A673 (cell line): ENCODE data around the gene LENEP. TPM values are rescaled to one million over a fixed set of nuclear protein-coding genes. Genes with fewer than 3 reads are reported as not detected.
A peak's percentile ranks its signal among the peaks of the same experiment; 100 is the strongest.

Experiments used
- BruUV-seq: library from RNA; stranded (reverse); fragments of 400-500 nt; replicated peaks from 2 replicates; lab custom pipeline; 2021; lab: Mats Ljungman, UMichigan
- CTCF ChIA-PET: fragments of 300-600 bp; sonication (Branson Sonifier 250); formaldehyde crosslinking; loops from one replicate; lab custom pipeline; 2022; ENCODE audit warnings: antibody characterized with exemption; lab: Charles Lee
- POLR2A ChIA-PET: fragments of 300-600 bp; sonication (Branson Sonifier 250); formaldehyde crosslinking; loops from one replicate; lab custom pipeline; 2022; ENCODE audit warnings: antibody characterized with exemption; ENCODE audit not compliant: low non-redundant PET; lab: Charles Lee
- DNase-seq: peaks from one replicate; pipeline ENCODE4 v3.0.0-alpha.2; 2015; ENCODE audit warnings: low spot score
- H3K27ac ChIP-seq: fragments of 200-600 bp; sonication (generic); 2 replicates; pipeline ENCODE4 v1.5.1; 2016; ENCODE audit warnings: mixed run types, low read depth, mild to moderate bottlenecking, mixed read lengths, antibody characterized with exemption, low read length; ENCODE audit not compliant: poor library complexity, severe bottlenecking
- H3K27me3 ChIP-seq: fragments of 200-600 bp; sonication (generic); replicated peaks from 2 replicates; pipeline ENCODE4 v1.6.1; 2017; ENCODE audit warnings: mixed run types, low read depth, mild to moderate bottlenecking, mixed read lengths, antibody characterized with exemption, low read length; ENCODE audit not compliant: insufficient read depth, poor library complexity
- H3K36me3 ChIP-seq: fragments of 200-600 bp; sonication (generic); 2 replicates; pipeline ENCODE4 v1.6.1; 2016; ENCODE audit warnings: mixed run types, mild to moderate bottlenecking, mixed read lengths, antibody characterized with exemption, low read length; ENCODE audit not compliant: insufficient read depth, poor library complexity, severe bottlenecking
- H3K4me1 ChIP-seq: fragments of 200-600 bp; sonication (generic); 2 replicates; pipeline ENCODE4 v1.6.1; 2017; ENCODE audit warnings: mixed run types, mild to moderate bottlenecking, mixed read lengths, antibody characterized with exemption, low read length; ENCODE audit not compliant: insufficient read depth, poor library complexity, severe bottlenecking
- H3K4me3 ChIP-seq: fragments of 200-600 bp; sonication (generic); 2 replicates; pipeline ENCODE4 v1.5.1; 2016; ENCODE audit warnings: low read depth, mixed run types, mild to moderate bottlenecking, mixed read lengths, low read length; ENCODE audit not compliant: poor library complexity, severe bottlenecking
- H3K9me3 ChIP-seq: fragments of 200-600 bp; sonication (generic); 2 replicates; pipeline ENCODE4 v1.6.1; 2016; ENCODE audit warnings: mixed run types, low read depth, mild to moderate bottlenecking, mixed read lengths, antibody characterized with exemption, low read length; ENCODE audit not compliant: poor library complexity, severe bottlenecking
- EZH2 ChIP-seq: fragments of 200-600 bp; sonication (generic); IDR thresholded peaks from 2 replicates; pipeline ENCODE4 v1.6.1; 2017; ENCODE audit warnings: borderline replicate concordance, low read depth, mild to moderate bottlenecking, mixed read lengths, antibody characterized with exemption, low read length; ENCODE audit not compliant: poor library complexity, severe bottlenecking
- intact Hi-C: fragments of 100-400 bp; cut with micrococcal nuclease; formaldehyde crosslinking; loops from one replicate; pipeline ENCODE4 v1.10.0; 2022; ENCODE audit not compliant: unreplicated experiment
- total RNA-seq: library from RNA; stranded (reverse); gene quantifications from 2 replicates; pipeline ENCODE4 v1.2.3, GENCODE V29; 2021
- TF ChIP-seq, protein P1 (sequence below): fragments of 300-800, 200-600 bp; sonication (generic); conservative IDR thresholded peaks from 2 replicates; pipeline ENCODE4 v1.5.1; 2017; ENCODE audit warnings: low read depth, mild to moderate bottlenecking, antibody characterized with exemption, low read length, moderate library complexity, mixed read lengths

Gene LENEP
- total RNA-seq, 1 experiment from 2014 or later, result 1.4 TPM

GRCh38 chr1:154999571-155000410 lies 6.4 kb downstream of the LENEP start:
- ChIA-PET CTCF (interaction anchor here (0.6 to 1.5 kb wide), 9 partner anchors 12 to 646 kb away, joined by 3 to 17 read pairs (median 4); partner anchors contain the start of genes ADAM15, PBXIP1 and SHC1), POLR2A (interaction anchor here (0.8 kb wide), 2 partner anchors 17 to 51 kb away, joined by 4 to 5 read pairs; no protein-coding TSS in a partner anchor)
- no peaks in the 10 kb centered on the region for H3K9me3 ChIP-seq
- peaks cover 12% of the 10 kb centered on the region for H3K4me1 ChIP-seq
- intact Hi-C loops, result loop anchor here (5.0 kb wide), 3 partner anchors 37 to 442 kb away; partner anchors contain the start of genes PYGO2 and UBE2Q1
- H3K4me3 ChIP-seq, result peak overlapping the region; percentile 85
- TF ChIP-seq EZH2, result no peak
- TF ChIP-seq, protein P1, sequence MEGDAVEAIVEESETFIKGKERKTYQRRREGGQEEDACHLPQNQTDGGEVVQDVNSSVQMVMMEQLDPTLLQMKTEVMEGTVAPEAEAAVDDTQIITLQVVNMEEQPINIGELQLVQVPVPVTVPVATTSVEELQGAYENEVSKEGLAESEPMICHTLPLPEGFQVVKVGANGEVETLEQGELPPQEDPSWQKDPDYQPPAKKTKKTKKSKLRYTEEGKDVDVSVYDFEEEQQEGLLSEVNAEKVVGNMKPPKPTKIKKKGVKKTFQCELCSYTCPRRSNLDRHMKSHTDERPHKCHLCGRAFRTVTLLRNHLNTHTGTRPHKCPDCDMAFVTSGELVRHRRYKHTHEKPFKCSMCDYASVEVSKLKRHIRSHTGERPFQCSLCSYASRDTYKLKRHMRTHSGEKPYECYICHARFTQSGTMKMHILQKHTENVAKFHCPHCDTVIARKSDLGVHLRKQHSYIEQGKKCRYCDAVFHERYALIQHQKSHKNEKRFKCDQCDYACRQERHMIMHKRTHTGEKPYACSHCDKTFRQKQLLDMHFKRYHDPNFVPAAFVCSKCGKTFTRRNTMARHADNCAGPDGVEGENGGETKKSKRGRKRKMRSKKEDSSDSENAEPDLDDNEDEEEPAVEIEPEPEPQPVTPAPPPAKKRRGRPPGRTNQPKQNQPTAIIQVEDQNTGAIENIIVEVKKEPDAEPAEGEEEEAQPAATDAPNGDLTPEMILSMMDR, result no peak
- no peaks in the 10 kb centered on the region for H3K36me3 ChIP-seq
- peak; percentile 69 for DNase-seq
- H3K27ac ChIP-seq, result peak overlapping the region; percentile 79
- H3K27me3 ChIP-seq, result no peaks in the 10 kb centered on the region
- BruUV-seq, result no TSS peak

- Histone ChIP-seq H3K36me3 (no peaks in the 10 kb centered on the region), H3K4me1 (peaks cover 18% of the 10 kb centered on the region), H3K4me3 (peak overlapping the region; percentile 85), H3K27me3 (no peaks in the 10 kb centered on the region), H3K27ac (peak overlapping the region; percentile 94), H3K9me3 (no peaks in the 10 kb centered on the region)
- ChIA-PET CTCF (interaction anchor here (0.6 to 1.1 kb wide), 2 partner anchors 44 to 50 kb away, joined by 3 to 10 read pairs; partner anchors contain the start of gene ADAM15), POLR2A (no interaction called here)
- TF ChIP-seq, protein P1, result no peak
- no peak for TF ChIP-seq EZH2
- intact Hi-C loops, result loop anchor here (5.0 kb wide), 2 partner anchors 82 to 443 kb away; partner anchors contain the start of gene UBE2Q1
- no peak for DNase-seq
- no TSS peak for BruUV-seq
These were observed 7.0 kb downstream of the LENEP start for GRCh38 chr1:155000411-155000725.

DNA sequence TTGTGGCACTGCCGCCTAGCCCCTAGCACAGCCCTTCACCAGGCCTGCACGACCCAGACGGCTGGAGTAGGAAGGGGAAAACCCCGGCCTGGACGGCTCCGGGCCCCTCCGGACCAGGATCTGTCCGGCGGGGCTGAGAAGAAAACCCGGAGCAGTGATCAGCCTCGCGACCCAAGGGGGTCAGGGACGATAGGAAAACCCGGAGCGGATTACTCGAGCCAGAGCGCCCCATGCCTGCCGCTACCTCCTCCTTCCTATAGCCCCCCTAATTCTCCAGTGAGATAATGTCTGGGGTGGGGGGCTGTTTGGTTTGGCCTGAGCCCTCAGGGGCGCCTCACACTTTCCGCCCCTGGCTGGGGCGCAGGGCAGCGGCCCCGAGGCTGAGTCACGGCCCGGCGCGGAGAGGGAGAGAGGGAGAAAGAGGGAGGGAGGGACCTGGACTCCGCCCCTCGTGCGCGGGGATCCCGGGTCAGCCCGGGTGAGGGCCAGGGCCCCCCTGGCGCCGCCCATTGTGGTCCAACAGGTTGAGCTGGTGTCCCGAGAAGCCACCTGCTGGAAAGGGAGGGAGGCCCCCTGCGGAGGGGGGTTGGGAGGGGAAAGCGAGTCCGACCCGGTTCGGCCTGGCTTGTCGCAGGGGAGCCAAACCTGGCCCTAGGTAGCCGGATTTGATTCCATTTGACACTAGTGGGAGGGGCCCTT lies 7.5 kb downstream of the LENEP start:
- no peaks in the 10 kb centered on the region for H3K27me3 ChIP-seq
- DNase-seq, result peak; percentile 92
- BruUV-seq, result no TSS peak
- H3K27ac ChIP-seq, result peak overlapping the region; percentile 94
- intact Hi-C loops, result loop anchor here (5.0 kb wide), 2 partner anchors 81 to 444 kb away; partner anchors contain the start of gene UBE2Q1
- ChIA-PET POLR2A (no interaction called here), CTCF (interaction anchor here (0.7 to 1.4 kb wide), 3 partner anchors 16 to 441 kb away, joined by 3 to 7 read pairs (median 3); partner anchors contain the start of gene PBXIP1)
- H3K36me3 ChIP-seq, result no peaks in the 10 kb centered on the region
- H3K9me3 ChIP-seq, result no peaks in the 10 kb centered on the region
- peak overlapping the region; percentile 85 for H3K4me3 ChIP-seq
- TF ChIP-seq EZH2, result no peak
- TF ChIP-seq, protein P1, result 0 out of 2 replicates have a peak, but pooled peaks have one; percentile 7
- H3K4me1 ChIP-seq, result peaks cover 20% of the 10 kb centered on the region
